DND-41 (cell line): ENCODE measurements around the gene IL1RAPL2.

ENCODE experiments used
- ATAC-seq: fragments of 200-7000 bp; cut with Tn5 transposase; 3 replicates; pipeline ENCODE4 v1.9.1; 2021; ENCODE audit warnings: low read depth; ENCODE audit not compliant: insufficient read depth
- DNase-seq: peaks from one replicate; pipeline ENCODE4 v3.0.0-alpha.2; 2020
- H2AFZ ChIP-seq: 2 replicates; pipeline ENCODE4 v1.6.0; 2012; ENCODE audit warnings: low read depth, low read length
- H3K27ac ChIP-seq: 2 replicates; pipeline ENCODE4 v1.5.1; 2012; ENCODE audit warnings: low read length, inconsistent platforms
- H3K27me3 ChIP-seq: fragments of 200-600 bp; sonication (generic); 2 replicates; pipeline ENCODE4 v1.6.0; 2012; ENCODE audit warnings: low read length, mild to moderate bottlenecking, inconsistent platforms; ENCODE audit not compliant: insufficient read depth, poor library complexity
- H3K36me3 ChIP-seq: 2 replicates; pipeline ENCODE4 v1.5.1; 2012; ENCODE audit warnings: low read length, inconsistent platforms; ENCODE audit not compliant: insufficient read depth
- H3K4me1 ChIP-seq: 2 replicates; pipeline ENCODE4 v1.5.1; 2012; ENCODE audit warnings: mild to moderate bottlenecking, low read length; ENCODE audit not compliant: insufficient read depth
- H3K4me2 ChIP-seq: 2 replicates; pipeline ENCODE4 v1.6.0; 2012; ENCODE audit warnings: mild to moderate bottlenecking, moderate library complexity, low read length, inconsistent platforms; ENCODE audit not compliant: insufficient read depth
- H3K4me3 ChIP-seq, 2 experiments: fragments of 200-600 bp in 1 of 2; shearing (Covaris generic) in 1 of 2; 2 replicates each; pipeline ENCODE4 v1.5.1; 2012 to 2016; ENCODE audit warnings: inconsistent platforms in 2 of 2, low read length in 2 of 2, mild to moderate bottlenecking in 2 of 2, low read depth in 1 of 2, moderate library complexity in 1 of 2
- H3K79me2 ChIP-seq: 2 replicates; pipeline ENCODE4 v1.6.0; 2012; ENCODE audit warnings: low read length, inconsistent platforms; ENCODE audit not compliant: insufficient read depth
- H3K9ac ChIP-seq: 2 replicates; pipeline ENCODE4 v1.6.0; 2012; ENCODE audit warnings: low read depth, mild to moderate bottlenecking, inconsistent platforms, low read length, moderate library complexity
- H3K9me3 ChIP-seq: 2 replicates; pipeline ENCODE4 v1.5.1; 2012; ENCODE audit warnings: low read length, moderate library complexity, mild to moderate bottlenecking, inconsistent platforms; ENCODE audit not compliant: insufficient read depth, severe bottlenecking
- H4K20me1 ChIP-seq: 2 replicates; pipeline ENCODE4 v1.6.0; 2012; ENCODE audit warnings: low read length; ENCODE audit not compliant: insufficient read depth
- EZH2 ChIP-seq: IDR thresholded peaks from 3 replicates; pipeline ENCODE4 v1.6.1; 2012; ENCODE audit warnings: borderline replicate concordance, low read depth, mild to moderate bottlenecking, moderate library complexity, low read length, inconsistent platforms; ENCODE audit not compliant: severe bottlenecking
- TF ChIP-seq, protein P1 (sequence below): IDR thresholded peaks from 2 replicates; pipeline ENCODE4 v1.5.1; 2012; ENCODE audit warnings: borderline replicate concordance, low read length, moderate library complexity, mild to moderate bottlenecking; ENCODE audit not compliant: poor library complexity, severe bottlenecking; ENCODE audit errors: extremely low read depth

The IL1RAPL2 gene

DNA sequence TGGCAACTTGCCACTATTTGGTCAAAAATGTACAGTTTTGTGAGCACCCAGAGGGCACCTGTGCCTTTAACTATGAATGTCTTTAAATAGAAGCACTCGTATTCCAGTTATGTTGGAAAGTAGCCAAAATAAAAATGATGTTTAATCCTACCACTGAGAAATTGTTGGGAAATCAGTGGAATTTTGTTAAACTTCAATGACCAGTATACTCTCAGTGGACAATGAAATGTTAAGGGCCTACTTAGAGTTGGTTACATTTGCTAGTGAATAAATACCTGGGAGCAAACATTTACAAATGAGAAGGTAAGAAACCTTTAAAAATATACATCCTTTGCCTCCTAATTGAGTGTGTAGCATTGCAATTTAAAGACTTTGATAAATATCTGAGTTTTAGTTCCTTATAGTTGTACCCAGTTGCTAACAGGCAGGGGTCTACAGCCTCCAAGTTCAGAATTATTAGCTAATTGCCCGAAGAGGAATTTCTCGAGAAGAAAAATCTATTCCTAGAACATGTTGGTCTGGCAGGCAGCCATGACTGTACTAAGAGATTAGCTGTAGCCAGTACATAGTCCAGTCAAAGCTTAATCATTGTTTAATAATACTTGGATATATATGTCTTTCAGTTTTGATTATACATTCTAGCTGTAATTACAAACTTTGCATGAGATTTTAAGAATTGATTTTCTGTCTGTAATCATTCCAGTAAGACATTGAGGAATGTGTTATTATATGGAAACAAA, 93.2 kb downstream of the IL1RAPL2 start:
- Histone ChIP-seq H3K27me3 (no peaks in the 10 kb centered on the region), H3K4me2 (no peak overlapping the region), H4K20me1 (no peaks in the 10 kb centered on the region), H3K4me1 (no peaks in the 10 kb centered on the region), H3K9me3 (no peaks in the 10 kb centered on the region), H3K79me2 (no peaks in the 10 kb centered on the region), H2AFZ (no peak overlapping the region), H3K27ac (no peak overlapping the region), H3K36me3 (no peaks in the 10 kb centered on the region), H3K4me3 (no peak overlapping the region), H3K9ac (no peak overlapping the region)
- DNase-seq (no peak), ATAC-seq (no peak)
- TF ChIP-seq, protein P1, sequence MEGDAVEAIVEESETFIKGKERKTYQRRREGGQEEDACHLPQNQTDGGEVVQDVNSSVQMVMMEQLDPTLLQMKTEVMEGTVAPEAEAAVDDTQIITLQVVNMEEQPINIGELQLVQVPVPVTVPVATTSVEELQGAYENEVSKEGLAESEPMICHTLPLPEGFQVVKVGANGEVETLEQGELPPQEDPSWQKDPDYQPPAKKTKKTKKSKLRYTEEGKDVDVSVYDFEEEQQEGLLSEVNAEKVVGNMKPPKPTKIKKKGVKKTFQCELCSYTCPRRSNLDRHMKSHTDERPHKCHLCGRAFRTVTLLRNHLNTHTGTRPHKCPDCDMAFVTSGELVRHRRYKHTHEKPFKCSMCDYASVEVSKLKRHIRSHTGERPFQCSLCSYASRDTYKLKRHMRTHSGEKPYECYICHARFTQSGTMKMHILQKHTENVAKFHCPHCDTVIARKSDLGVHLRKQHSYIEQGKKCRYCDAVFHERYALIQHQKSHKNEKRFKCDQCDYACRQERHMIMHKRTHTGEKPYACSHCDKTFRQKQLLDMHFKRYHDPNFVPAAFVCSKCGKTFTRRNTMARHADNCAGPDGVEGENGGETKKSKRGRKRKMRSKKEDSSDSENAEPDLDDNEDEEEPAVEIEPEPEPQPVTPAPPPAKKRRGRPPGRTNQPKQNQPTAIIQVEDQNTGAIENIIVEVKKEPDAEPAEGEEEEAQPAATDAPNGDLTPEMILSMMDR: no peak
- TF ChIP-seq EZH2: no peak

DNA sequence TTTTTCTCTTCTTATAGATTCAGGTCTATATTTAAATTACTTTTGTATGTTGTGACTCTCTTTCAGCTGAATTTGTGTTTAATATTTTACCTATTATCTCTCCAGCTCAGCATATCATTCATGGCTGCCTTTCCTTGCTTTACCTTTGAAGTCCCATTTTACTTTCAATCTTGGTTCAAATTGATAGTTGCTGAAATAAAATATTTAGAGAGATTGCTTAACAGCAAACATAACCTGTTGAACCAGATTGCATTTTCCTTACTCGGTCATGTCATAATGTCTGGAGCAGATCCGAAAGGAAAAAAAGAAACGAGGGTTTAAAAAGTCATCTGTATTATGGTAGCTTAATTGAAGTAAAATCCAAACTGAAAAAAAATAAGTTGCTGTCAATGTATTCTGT, 94.1 kb downstream of the IL1RAPL2 start:
- no peak for TF ChIP-seq EZH2
- TF ChIP-seq, protein P1: no peak
- H3K27me3 ChIP-seq: no peaks in the 10 kb centered on the region
- H3K4me2 ChIP-seq: no peak overlapping the region
- DNase-seq (no peak), ATAC-seq (no peak)
- no peak overlapping the region for H3K27ac ChIP-seq
- no peaks in the 10 kb centered on the region for H3K36me3 ChIP-seq
- no peak overlapping the region for H2AFZ ChIP-seq
- H3K4me3 ChIP-seq: no peak overlapping the region
- H3K4me1 ChIP-seq: no peaks in the 10 kb centered on the region
- no peaks in the 10 kb centered on the region for H4K20me1 ChIP-seq
- H3K79me2 ChIP-seq: no peaks in the 10 kb centered on the region
- no peak overlapping the region for H3K9ac ChIP-seq
- no peaks in the 10 kb centered on the region for H3K9me3 ChIP-seq

DNA sequence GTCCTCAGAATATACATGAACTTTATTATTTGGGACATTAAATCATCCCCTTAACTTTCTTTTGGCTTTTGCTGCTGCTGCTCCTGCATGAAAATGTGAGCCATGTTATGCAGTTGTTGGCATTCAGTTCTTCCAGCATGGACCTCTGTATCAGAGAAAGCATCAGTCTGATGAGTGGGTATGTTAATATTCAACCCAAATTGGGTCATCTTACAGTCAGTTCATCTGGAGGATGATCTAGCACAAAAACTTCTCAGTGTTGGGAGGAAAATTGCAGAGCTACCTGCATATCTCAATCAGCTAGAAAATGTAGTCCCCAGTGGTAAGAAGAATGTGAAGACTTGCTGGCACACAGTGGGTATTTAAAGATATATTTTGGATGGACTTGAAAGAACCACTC, 96.7 kb downstream of the IL1RAPL2 start:
- H3K9me3 ChIP-seq: no peaks in the 10 kb centered on the region

DNA sequence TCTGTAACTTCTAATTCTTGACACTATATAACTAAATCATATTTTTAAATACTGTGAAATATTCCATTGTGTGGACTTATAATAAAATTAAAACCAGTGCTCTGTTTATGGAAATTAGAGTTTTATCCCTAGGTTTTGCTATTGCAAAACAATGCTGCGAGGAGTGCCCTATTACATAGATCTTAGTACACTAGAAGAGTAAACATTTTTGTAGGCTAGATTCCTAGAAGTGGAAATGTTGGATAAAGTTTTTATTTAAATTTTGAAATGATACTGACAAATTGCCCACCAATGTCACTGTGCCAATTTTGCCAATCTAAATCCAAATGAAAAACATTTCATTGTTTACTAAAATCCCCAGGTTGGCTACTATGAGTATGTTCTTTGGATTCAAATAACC, 99.7 kb downstream of the IL1RAPL2 start:
- H3K9me3 ChIP-seq: no peaks in the 10 kb centered on the region
- no peak for TF ChIP-seq EZH2
- TF ChIP-seq, protein P1: no peak
- no peak overlapping the region for H3K27ac ChIP-seq
- DNase-seq (no peak), ATAC-seq (no peak)
- H3K27me3 ChIP-seq: no peaks in the 10 kb centered on the region
- H3K79me2 ChIP-seq: no peaks in the 10 kb centered on the region
- H3K4me1 ChIP-seq: no peaks in the 10 kb centered on the region
- H3K9ac ChIP-seq: no peak overlapping the region
- H2AFZ ChIP-seq: no peak overlapping the region
- H3K4me2 ChIP-seq: no peak overlapping the region
- H3K36me3 ChIP-seq: no peaks in the 10 kb centered on the region
- H3K4me3 ChIP-seq: no peak overlapping the region
- H4K20me1 ChIP-seq: no peaks in the 10 kb centered on the region

More for the DNA sequence above, 96.7 kb downstream of the IL1RAPL2 start:
- TF ChIP-seq EZH2: no peak
- no peak overlapping the region for H3K27ac ChIP-seq
- DNase-seq (no peak), ATAC-seq (no peak)
- no peaks in the 10 kb centered on the region for H4K20me1 ChIP-seq
- no peak overlapping the region for H3K9ac ChIP-seq
- no peaks in the 10 kb centered on the region for H3K79me2 ChIP-seq
- no peaks in the 10 kb centered on the region for H3K36me3 ChIP-seq
- no peak overlapping the region for H2AFZ ChIP-seq
- H3K27me3 ChIP-seq: no peaks in the 10 kb centered on the region
- H3K4me1 ChIP-seq: no peaks in the 10 kb centered on the region
- H3K4me3 ChIP-seq: no peak overlapping the region
- H3K4me2 ChIP-seq: no peak overlapping the region
